Putamen (tissue), 1 donor: Measurements from ENCODE around the gene SOX11.

Experiments used
- DNase-seq: peaks from one replicate; pipeline ENCODE4 v3.0.0-alpha.2; 2016; ENCODE audit warnings: low spot score

The SOX11 gene

DNA sequence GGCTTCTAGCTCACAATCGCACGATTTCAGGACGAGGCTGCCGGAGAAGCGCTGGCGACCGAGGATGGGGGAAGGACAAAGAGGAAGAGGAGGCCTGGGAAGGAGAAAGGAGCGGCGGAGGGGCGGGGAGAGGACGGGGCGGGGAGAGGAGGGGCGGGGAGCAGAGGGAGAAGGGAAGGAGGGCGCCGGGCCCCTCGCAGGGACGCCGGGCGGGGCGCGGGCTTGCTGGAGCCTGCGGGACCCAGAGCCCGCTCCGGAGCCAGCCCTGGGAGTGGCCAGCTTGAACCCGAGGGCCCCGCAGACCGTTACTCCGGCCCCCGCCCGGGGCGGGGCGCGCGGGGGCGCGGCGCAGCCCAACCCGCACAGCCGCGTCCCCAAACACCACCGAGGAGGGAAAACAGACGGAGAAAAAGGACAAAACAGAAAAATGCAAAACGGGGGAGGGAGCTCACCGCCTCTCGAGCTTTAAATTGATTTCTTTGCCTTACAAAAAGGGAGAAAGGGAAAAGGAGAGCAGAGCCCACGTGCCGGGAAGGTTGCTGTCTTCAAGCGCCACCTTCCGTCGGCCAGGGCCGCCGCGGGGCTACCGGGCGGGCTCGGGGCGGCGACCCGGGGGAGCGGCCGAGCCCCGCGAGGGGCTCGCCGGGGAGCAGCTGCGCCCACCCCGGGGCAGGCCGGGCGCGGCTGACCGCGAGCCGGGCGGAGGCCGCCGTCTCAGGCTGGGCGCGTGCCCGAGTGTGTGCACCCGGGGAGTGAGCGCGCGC is 781 bp upstream of the SOX11 start:
- no peak for DNase-seq

DNA sequence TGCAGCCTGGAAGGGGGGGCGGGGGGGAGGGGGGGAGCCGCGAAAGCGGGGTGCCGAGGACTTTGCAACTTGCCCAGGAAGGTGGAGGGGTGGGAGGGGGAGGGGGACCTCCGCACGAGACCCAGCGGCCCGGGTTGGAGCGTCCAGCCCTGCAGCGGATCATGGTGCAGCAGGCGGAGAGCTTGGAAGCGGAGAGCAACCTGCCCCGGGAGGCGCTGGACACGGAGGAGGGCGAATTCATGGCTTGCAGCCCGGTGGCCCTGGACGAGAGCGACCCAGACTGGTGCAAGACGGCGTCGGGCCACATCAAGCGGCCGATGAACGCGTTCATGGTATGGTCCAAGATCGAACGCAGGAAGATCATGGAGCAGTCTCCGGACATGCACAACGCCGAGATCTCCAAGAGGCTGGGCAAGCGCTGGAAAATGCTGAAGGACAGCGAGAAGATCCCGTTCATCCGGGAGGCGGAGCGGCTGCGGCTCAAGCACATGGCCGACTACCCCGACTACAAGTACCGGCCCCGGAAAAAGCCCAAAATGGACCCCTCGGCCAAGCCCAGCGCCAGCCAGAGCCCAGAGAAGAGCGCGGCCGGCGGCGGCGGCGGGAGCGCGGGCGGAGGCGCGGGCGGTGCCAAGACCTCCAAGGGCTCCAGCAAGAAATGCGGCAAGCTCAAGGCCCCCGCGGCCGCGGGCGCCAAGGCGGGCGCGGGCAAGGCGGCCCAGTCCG is 540 bp downstream of the SOX11 start:
- DNase-seq: no peak

DNA sequence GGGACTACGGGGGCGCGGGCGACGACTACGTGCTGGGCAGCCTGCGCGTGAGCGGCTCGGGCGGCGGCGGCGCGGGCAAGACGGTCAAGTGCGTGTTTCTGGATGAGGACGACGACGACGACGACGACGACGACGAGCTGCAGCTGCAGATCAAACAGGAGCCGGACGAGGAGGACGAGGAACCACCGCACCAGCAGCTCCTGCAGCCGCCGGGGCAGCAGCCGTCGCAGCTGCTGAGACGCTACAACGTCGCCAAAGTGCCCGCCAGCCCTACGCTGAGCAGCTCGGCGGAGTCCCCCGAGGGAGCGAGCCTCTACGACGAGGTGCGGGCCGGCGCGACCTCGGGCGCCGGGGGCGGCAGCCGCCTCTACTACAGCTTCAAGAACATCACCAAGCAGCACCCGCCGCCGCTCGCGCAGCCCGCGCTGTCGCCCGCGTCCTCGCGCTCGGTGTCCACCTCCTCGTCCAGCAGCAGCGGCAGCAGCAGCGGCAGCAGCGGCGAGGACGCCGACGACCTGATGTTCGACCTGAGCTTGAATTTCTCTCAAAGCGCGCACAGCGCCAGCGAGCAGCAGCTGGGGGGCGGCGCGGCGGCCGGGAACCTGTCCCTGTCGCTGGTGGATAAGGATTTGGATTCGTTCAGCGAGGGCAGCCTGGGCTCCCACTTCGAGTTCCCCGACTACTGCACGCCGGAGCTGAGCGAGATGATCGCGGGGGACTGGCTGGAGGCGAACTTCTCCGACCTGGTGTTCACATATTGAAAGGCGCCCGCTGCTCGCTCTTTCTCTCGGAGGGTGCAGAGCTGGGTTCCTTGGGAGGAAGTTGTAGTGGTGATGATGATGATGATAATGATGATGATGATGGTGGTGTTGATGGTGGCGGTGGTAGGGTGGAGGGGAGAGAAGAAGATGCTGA is 1.4 kb downstream of the SOX11 start:
- DNase-seq: no peak

DNA sequence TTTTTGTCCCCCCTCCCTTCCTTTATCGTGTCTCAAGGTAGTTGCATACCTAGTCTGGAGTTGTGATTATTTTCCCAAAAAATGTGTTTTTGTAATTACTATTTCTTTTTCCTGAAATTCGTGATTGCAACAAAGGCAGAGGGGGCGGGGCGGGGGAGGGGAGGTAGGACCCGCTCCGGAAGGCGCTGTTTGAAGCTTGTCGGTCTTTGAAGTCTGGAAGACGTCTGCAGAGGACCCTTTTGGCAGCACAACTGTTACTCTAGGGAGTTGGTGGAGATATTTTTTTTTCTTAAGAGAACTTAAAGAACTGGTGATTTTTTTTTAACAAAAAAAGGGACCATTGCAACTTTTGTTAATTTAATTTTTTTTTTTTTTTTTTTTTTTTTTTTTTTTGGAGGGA is 2.1 kb downstream of the SOX11 start:
- DNase-seq: no peak

DNA sequence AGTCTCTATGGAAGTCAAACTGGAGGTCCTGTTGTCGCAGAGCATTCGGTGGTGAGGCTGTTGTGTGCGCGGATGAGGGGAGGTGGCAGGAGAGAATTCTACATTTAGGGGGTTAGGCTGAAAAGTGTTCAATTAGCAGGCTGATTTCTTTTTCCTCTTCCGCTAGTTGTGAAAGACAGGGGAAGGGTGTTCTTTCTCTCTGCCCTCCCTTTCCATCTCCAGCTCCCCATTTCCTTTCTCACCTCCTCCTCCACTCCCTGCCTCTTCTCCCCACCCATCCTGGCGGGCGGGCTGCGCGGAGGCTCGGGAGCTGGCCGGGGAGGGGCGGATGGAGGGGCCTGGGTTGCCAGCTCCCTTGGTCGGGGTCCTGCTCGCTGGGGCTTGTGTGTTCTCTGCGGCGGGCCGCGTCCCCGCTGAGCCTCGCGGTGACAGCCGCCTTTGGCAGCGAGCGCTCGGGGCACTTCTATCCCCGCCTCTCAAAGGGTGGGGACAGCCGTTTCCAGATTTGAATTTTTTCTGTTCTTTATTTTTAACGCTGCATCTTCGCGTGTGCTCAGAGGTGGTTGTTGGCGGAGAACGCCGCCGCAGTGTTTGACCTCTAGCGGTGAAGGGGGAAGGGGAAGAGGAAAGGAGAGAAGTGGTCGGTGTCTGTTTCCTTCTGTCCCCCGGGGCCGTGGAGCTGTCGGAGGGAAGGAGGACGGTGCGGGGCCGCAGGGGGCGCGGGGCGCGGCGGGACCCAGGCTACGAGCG is 3.6 kb downstream of the SOX11 start:
- no peak for DNase-seq

DNA sequence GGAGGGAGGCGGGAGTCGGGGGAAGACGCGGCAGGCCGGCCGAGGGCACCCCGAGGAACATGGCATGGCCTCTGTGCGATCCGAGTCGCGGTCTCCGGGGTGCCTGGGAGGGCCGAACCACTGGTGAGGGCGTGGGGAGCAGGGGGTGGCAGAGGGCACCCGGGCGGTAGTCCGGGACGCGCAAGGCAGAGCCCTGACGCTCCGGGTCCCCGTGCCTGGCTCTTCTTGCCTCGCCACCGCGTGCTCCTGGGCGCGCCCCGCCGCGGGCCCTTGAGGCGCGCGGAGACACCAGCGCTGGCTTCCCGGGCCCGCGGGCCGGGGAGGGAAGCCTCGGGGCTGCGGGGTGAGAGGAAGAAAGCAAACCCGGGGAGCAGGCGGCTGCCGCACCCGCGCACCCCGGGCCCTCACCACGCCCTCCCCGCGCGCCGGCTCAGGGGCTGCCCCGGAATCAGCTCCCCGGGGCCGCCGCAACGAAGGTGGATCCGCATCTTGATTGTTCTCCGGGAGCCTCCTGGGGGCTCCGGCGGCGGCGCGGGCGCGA is 4.3 kb downstream of the SOX11 start:
- no peak for DNase-seq

DNA sequence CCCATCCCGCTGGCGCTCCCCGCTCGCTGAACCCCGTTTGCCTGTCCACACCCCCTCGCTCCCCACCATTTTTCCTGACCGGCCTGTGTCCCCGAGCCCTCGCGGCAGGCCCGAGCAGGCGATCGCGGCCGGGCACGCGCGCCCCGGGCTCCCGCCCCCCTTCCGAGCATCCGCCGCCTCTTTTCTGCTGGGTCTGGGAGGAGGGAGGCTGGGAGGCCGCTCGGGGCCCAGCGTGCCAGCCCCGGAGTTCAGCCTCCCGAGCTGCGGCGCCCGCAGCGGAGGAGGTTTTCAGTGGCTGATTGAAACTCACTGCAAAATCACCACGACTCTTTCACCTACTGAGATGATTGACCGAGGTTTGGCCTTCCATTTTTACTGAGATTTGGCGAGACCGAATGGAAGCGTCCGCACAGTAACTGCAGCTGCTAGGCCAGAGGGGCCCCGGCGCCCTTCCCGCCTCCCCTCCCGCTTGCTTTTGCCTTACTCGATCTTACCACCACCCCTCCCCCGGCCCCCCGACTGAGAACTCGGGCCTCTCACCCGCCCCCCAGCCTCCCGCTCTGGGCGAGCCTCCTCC is 4.8 kb downstream of the SOX11 start:
- DNase-seq: no peak

DNA sequence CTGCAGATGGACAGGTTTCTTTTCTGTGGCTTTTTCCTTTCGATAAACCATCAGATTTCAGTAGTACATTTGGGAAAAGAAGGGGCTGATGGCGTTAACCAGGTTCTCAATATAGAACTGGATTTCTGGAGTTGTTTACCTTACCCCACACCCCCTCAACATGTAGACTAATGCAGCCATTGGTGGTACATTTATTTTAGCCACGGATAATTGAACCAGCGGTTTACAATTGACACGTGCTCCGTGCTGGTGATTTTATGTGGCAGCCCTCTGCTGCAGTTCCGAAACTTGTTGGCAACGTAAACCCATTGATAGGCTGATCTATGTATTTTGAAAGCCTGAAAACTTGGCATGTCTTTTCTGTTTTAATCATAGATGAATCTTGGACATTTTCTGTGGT is 5.4 kb downstream of the SOX11 start:
- no peak for DNase-seq

DNA sequence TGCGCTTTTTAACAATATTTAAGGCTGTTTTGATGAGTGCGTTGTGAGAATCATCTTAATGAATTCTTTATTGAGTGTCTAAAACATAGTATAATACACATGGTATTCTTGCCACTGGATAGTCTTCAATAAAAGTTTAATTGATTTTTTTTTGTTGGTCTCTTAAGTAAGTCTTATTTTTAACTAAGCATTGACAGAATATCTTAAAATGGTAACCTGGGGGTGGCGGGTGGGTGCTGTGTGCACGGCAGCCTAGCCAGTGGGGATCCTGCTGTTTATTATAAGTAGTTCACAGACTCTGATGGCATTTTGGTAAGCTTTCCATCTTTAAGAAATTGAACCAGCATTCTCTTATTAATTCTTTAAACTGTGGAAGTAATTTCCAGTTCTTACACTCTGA is 6.0 kb downstream of the SOX11 start:
- DNase-seq: no peak

DNA sequence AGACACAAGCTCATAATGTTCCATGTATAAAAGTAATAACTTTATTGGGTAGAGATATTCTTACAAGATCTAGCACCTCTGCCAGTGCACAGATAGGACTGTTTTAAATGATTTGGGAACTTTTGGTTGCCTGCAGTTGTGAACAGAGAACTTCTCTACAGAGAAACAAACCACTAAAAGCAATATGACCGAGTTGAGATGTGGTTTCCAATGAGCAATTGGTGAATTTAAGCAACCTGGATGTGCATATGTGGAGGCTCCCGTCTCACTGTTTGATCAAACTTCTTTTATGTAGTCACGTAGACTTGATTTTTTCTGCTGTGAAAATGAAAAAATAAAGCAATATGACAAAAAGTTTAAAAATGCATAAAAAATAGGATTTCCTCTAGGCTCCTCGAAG is 7.8 kb downstream of the SOX11 start:
- DNase-seq: no peak

DNA sequence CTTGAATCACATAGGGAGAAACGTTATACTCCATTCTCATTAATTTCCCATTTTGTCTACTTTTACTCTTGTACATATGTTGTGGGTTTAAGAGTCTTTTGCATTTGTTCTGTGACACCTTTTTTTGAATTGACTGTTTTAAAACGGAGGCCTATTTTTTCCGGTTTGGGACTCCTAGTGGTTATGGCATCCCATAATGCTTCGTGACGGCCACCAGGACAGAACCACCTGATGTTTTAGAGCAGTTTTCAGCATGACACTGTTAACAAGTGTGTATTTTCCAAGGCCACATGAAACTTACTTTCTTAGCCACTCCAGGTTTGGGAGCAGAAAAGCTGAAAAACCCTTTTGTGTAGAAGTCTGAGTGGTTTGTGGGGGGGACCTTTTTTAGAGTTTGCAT is 8.4 kb downstream of the SOX11 start:
- DNase-seq: no peak

DNA sequence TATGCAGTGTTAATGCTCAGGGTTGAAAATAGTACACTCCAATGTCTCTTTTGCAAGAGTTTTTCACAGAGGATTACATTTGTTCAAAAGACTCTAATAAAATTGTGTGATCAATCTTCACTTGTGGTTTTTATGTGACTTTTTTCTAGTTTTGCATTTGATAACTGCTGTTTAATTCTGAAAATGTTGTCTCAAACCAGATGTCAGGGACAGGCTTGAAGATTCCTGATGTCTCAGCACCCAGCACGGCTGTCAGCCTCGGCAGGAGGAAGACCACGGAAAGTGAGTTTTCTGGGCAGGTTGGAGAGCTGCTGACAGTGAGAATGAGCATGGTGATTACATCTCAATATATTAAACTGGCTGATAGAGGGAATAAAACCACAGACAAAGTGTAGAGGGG is 9.1 kb downstream of the SOX11 start:
- DNase-seq: no peak

DNA sequence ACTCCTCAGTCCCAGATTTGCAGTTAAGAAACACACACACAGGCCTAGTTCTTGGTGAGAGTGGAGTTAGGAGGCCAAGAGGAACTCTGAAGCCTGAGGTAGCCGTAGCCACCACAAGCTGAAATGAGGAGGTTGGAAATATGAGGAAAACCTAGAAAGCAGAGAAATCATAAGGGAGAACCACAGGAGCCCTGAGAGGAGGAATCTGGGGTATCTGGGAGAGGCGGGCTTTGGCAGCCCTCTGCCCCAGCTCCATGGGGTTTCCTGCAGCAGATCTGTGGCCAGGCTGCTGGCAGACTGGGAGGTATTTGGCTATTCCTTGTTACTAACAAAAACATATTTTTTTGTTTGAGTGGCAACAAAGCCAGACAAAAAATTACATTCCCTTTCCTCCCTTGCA is 11.0 kb downstream of the SOX11 start:
- DNase-seq: no peak

DNA sequence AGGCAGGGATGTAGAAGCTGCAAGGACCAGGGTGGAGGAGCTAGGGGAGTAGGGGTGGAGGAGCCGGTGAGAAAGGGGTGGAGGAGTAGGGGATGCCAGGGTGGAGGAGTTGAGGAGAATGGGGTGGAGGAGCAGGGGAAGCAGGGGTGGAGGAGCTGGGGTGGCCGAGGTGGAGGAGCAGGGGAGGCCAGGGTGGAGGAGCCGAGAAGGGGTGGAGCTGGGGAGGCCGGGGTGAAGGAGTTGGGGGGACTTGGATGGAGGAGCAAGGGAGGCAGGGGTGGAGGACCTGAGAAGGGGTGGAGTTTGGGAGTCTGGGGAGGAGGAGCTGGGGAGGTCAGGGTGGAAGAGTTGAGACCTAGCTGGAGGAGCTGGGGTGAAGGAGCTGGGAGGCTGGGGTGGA is 13.3 kb downstream of the SOX11 start:
- DNase-seq: no peak

DNA sequence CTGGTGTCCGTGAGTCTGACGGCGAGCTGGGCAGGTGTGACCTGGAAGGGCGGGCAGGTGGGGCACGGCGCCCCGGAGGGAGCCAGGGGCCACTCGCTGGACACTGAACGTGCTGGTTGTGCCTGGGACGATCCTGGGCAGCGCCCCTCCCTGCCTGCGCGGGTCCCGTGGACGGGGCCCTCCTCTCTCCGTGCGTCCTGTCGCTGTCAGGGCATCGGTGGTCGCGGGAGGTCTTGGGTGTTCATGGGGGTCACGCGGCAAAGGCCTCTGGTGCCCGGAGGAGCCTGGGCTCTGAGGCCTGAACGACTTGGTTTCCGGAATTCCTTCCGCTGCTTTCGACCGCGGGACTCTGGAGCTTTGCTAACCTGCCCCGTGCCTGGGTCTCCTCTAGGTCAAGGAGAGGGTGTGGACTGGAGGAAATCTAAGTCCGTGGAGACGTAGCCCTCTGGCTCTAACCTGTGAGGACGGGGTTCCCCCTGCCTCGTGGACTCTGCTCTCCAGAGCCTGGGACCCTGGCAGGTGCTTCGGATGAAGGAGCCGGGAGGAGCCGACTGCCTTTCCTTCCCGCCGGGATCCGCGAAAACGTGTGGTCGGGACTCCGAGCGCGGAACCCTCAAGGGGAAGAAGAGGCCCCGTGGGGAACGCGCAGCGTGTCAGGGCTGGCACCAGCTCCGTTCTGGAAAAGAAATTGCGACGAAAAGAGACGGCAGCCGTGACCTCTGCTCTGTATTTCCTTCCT is 14.7 kb downstream of the SOX11 start:
- DNase-seq: no peak

DNA sequence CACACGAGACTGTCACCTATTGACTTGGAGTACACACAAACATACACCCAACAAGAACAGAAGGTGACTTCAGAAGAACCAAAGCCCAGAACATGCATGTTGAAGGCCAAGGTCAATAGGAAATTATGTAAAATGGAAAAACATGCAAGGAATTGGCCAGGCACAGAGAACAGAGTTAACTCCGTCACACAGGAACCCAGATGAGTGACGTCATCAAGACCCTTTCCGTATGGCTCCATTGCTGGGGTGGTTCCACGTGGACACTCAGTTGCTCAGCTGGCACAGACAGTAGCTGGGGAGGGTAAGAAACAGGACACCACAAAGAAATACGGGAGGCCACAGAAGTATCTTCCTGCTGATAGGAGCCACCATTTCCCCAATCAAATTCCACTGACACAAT is 18.4 kb downstream of the SOX11 start:
- no peak for DNase-seq

DNA sequence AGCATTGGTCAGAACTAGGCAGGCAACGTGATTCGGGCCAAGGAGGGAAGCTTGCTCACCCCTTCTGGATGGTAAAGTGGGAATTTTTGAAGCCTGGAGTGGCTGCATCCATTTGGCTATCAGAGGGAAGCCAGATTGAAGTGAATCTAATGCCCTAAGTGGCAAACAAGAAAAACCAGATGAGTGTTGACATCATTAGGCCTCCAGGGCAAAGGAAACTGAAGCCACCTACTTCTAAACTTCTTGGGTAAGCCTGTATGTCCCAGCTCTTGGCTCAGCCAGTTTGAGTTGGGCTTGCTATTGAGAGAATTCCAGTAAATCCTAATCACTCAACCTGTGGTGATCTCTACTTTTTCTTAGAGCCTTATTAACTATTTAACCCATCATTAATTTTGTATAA is 20.9 kb downstream of the SOX11 start:
- DNase-seq: no peak

DNA sequence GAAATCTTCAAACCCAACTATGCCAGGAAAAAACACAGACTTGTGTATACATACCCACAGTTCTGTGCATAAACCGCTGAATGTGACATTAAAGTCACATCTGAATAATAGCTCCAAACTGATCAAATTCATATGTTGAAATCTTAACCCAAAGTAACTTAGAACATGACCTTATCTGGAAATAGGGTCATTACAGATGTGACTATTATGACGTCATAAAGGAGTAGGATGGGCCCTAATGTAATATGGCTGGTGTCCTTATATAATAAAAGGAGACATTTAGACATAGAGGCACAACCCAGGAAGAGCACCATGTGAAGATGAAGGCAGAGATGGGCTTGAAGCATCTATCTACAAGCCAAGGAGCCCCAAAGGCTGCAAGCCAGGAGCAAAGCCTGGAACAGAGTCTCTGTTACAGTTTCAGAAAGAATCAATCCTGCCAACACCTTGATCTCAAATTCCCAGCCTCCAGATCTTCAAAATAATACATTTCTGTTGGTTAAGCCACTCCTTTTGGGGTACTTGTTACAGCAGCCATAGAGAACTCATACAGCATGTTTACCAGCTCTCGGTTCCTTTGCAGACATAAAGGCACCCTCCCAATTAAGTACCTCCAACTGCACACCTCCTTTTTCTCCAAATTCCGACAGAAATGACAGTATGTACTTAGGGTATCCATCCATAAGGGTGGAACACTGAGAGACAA is 27.6 kb downstream of the SOX11 start:
- DNase-seq: no peak

DNA sequence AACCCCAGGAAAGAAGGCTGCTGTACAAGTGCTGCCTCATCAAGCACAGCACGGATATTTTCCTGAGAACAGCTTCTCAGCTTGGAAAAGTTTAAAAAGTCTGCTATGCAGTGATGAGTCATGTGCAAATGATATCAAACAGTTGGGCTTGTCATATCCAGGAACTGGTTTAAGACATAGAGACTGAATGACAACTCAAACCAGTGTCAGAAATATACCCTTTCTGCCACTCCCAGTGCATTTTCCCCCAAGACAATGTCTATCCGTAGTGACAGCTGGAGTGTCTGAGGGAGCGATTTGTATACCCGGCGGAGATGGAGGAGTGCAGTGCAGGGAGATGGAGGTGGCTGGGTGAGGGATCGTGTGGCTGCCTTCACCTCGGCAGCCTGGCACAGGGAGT is 28.2 kb downstream of the SOX11 start:
- peak; percentile 13 for DNase-seq

DNA sequence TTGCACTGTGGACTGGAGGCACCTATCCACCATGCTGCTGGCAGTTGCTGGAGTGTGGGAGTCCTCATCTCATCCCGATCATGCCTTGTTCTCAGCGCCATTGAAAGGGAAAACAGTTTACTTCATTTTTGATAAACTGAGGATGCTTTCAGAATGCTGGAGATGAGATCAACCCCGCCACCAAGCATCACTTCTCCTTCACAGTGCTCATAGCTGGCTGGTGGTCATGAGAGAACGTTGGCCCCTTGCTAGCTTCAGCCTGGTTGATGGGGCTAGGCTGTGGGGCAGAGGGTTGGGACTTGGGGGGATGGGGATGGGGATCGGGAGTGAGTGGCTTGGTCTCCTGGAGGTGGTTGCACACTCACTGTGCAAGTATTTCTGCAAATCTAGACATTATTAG is 30.1 kb downstream of the SOX11 start:
- no peak for DNase-seq
